Measurements from ENCODE around the gene SPG7. TPM values are rescaled to one million over a fixed set of nuclear protein-coding genes. Genes with fewer than 3 reads are reported as not detected.

SPG7 gene
- total and polyA plus RNA-seq, 8 donors: 25.7 to 212 (median 51.1) TPM

DNA sequence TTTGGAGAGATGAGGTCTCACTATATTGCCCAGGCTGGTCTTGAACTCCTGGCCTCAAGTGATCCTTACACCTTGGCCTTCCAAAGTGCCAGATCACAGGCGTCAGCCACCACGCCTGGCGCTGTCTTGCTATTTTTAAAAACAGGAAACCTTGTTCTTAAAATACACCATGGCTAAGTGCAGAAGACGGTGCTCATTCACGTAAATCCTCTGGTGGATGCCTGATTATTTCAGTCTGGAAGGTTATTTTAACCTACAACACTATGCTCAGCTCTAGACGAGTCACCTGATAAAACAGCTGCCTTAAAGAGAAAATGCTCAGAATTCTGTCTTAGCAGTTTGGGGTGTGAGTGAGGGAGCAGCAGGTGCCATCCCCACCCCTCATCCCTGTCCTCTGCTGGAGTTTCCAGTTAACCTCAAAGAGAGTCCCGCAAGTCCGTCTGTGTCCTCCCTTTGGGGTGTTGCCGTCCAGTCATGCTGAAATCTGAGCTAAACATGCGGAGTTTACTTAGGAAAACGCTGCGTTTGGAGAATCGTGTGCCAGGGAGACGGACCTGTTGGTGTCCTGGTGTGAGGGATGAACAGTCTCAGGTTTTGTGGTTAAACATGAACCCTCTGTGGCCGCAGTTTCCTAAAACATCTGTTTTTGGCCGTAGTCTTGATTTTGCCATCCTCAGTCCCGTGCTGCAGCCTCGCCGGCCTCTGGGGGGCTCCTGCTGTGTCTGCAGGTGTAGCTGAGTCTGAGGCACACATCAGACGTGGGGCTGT, 17.1 kb downstream of the SPG7 start:
- Histone ChIP-seq H3K36me3 (peaks cover 0 to 42% (median 30%) of the 10 kb centered on the region in 3 donors), H3K27ac (no peak overlapping the region), H3K4me3 (no peak overlapping the region), H3K9me3 (no peaks in the 10 kb centered on the region), H3K4me1 (no peaks in the 10 kb centered on the region), H3K27me3 (no peaks in the 10 kb centered on the region)
- FAIRE-seq (no peak), DNase-seq (no peak), ATAC-seq (no peak)
- 81 to 85% methylated on average over 20 of the region's 20 CpGs for WGBS, 2 donors
- TF ChIP-seq, protein P1, sequence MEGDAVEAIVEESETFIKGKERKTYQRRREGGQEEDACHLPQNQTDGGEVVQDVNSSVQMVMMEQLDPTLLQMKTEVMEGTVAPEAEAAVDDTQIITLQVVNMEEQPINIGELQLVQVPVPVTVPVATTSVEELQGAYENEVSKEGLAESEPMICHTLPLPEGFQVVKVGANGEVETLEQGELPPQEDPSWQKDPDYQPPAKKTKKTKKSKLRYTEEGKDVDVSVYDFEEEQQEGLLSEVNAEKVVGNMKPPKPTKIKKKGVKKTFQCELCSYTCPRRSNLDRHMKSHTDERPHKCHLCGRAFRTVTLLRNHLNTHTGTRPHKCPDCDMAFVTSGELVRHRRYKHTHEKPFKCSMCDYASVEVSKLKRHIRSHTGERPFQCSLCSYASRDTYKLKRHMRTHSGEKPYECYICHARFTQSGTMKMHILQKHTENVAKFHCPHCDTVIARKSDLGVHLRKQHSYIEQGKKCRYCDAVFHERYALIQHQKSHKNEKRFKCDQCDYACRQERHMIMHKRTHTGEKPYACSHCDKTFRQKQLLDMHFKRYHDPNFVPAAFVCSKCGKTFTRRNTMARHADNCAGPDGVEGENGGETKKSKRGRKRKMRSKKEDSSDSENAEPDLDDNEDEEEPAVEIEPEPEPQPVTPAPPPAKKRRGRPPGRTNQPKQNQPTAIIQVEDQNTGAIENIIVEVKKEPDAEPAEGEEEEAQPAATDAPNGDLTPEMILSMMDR (IDR thresholded peaks at IDR 0.05): no peak
- intact Hi-C loops (cut with DNase I): no loop called here

DNA sequence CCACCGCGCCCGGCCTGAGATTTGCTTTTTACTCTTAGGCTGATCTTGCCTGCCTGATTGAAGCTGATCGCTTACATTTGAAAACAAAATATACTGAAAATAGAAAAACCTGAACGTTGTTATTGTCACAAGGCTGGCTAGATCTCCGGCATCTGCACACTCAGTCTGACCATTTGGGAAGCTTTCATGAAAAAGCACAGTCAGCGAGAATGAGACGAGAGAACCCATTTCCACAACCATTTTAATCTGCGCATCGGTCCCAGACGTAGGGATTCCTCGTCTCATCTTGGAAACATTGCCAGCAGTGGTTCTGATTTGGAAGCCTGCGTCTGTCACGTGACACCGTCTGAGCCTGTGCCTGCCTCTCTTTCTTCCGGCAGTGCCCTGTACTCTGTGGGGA, 20.9 kb downstream of the SPG7 start:
- DNase-seq (no peak), FAIRE-seq (no peak), ATAC-seq (no peak)
- intact Hi-C loops (cut with DNase I): no loop called here
- TF ChIP-seq, protein P1 (IDR thresholded peaks at IDR 0.05): no peak
- no peaks in the 10 kb centered on the region for H3K27me3 ChIP-seq
- H3K36me3 ChIP-seq: peaks cover 0 to 60% (median 27%) of the 10 kb centered on the region in 3 donors
- 88 to 90% methylated on average over 16 of the region's 16 CpGs for WGBS, 2 donors
- no peaks in the 10 kb centered on the region for H3K9me3 ChIP-seq
- no peak overlapping the region for H3K27ac ChIP-seq
- H3K4me1 ChIP-seq: no peaks in the 10 kb centered on the region
- no peak overlapping the region for H3K4me3 ChIP-seq

DNA sequence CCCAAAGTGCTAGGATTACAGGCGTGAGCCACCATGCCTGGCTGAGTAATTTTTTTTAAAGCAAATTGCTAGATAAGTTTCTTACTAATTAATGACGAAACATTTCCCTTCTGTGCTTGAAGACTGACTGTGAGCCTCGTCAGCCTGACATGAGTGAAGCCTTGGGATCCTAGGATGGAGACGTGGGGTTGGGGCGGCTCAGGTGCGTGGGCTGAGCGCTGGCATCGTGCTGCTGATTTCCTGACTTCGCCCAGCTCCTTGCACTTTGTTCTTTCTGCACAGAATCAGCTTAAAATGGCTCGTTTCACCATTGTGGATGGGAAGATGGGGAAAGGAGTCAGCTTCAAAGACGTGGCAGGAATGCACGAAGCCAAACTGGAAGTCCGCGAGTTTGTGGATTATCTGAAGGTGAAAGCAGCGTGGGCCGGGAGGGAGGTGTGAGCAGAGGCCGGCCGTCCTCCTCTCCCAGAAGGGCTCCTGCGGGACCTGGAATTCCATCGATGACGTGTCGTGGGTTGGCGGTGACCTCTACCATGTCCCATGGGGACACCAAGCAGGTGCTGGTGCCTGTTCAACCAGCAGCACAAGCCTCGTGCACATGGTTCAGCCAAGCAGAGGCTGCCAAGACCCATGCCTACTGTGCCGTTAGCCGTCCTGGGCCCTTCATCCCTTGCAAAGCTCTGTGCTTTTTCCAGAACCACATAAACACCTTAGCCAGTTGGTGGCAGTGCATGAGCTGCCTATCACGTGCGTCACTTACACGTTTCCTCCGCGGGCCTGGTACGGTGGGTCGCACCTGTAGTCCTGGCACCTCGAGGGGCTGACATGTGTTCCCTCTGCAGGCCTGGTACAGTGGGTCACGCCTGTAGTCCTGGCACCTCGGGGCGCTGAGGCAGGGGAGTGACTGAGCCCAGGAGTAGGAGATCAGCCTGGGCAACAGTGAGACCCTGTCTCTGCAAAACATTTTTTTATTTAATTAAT, 22.5 kb downstream of the SPG7 start:
- intact Hi-C loops (cut with DNase I): no loop called here
- TF ChIP-seq, protein P1 (IDR thresholded peaks at IDR 0.05): no peak
- H3K4me3 ChIP-seq: no peak overlapping the region
- ATAC-seq (no peak), DNase-seq (no peak), FAIRE-seq (no peak)
- H3K4me1 ChIP-seq: no peaks in the 10 kb centered on the region
- no peak overlapping the region for H3K27ac ChIP-seq
- no peaks in the 10 kb centered on the region for H3K27me3 ChIP-seq
- peaks cover 0 to 69% (median 24%) of the 10 kb centered on the region in 3 donors for H3K36me3 ChIP-seq
- WGBS, 2 donors: 93 to 96% methylated on average over 37 of the region's 37 CpGs
- no peaks in the 10 kb centered on the region for H3K9me3 ChIP-seq

DNA sequence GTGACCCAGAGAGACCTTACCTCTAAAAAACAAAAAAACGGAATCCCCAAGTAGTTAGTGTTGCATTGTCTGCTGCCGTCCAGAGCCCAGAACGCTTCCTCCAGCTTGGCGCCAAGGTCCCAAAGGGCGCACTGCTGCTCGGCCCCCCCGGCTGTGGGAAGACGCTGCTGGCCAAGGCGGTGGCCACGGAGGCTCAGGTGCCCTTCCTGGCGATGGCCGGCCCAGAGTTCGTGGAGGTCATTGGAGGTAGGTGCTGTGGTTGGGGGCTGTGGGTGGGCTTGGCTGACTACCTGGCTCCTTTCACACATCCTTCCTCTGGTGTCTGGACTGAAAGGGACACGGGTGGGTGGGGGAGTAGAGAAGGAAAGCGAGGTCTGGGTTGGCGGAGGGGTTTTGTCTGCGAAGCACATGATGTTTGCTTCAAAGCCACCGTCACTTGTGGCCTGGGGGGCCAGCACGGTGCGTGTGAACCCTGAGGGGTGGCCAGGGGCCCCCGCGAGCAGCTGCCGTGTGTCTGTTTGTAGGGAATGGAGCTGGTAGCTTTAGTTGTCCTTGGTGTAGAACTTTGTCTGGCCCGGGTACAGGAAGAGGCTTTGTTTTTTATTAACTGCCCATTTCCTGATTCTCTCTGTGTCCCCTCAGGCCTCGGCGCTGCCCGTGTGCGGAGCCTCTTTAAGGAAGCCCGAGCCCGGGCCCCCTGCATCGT, 23.8 kb downstream of the SPG7 start:
- no peaks in the 10 kb centered on the region for H3K9me3 ChIP-seq
- H3K27ac ChIP-seq: no peak overlapping the region
- FAIRE-seq (no peak), DNase-seq (no peak), ATAC-seq (no peak)
- H3K4me3 ChIP-seq: no peak overlapping the region
- peaks cover 0 to 64% (median 18%) of the 10 kb centered on the region in 3 donors for H3K36me3 ChIP-seq
- intact Hi-C loops (cut with DNase I): no loop called here
- TF ChIP-seq, protein P1 (IDR thresholded peaks at IDR 0.05): no peak
- H3K4me1 ChIP-seq: no peaks in the 10 kb centered on the region
- WGBS, 2 donors: 91 to 92% methylated on average over 31 of the region's 31 CpGs
- no peaks in the 10 kb centered on the region for H3K27me3 ChIP-seq

Data from pancreas (tissue), 10 donors.